ENCODE data around the gene RBM38.
"Not testable (repeated sequence)": the region's sequence is repeated elsewhere in the genome, so short reads cannot be mapped to it uniquely, and the experiment has no call there.

The RBM38 gene

DNA sequence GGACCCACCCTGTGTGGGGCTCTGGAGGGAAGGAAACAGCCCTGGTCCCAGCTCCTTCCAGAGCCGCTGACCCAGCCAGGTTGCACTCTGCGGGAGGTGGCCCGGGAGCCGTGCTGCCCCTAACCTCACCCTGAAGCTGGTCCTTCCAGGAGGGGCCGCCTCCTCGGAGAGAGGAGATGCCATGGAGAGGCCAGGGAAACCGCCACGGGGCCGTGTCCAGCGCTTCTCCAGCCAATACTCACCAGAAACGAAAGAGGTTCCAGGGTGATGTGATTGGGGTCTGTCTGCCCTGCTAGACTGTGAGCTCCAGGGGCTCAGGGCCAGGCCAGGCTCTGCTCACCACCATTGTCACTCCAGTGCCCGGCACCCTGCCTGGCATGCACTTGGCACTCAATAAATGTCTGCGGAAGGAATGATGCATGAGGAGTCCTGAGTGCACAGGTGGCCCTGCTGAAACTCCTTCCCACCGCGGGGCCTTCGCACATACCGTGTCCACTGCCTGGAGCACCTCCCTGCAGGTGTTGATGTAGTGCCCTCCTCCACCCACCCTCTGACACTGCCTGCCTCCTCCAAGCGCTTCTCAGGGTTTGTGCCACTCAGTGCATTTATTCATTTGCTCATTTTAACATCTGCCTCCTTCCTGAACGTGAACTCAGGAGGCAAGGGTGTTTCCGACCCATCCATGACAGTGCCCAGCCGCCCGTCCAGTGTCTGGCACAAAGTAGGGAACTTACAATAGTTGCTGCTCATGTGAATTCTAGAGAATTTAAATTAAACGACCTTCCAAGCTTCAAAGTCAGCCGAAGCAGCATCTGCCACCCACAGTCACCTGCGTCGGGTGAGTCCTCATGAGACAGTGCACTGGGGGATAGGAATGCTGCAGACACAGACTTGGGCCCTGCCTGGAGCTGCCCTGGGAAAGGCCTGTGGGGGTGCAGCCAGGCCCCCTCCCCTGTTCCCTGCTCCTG lies 30.3 kb downstream of the RBM38 start:
- DNase-seq, result no peak

DNA sequence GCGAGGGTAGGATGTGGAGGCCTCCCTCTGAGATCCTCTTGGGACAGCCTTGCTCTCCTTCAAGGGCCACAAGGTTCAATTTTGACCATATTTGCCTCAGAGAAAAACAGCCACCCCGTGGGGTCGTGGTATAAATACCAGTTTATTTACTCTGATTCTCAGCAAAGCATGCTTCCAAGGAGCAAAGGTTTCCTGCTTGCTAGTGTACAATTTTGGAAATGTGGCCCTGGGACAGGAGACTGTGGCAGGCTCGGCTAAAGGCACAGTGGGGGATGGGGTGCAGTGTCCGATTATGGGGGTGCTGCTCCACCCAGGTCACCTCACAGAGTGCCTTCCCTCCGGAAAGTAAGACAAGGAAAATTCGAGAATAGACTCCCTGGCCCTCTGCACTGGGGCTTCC lies 31.1 kb downstream of the RBM38 start:
- DNase-seq, result no peak

- no peak for DNase-seq
Observed at GRCh38 chr20:57425150-57426013, 34.2 kb downstream of the RBM38 start.

GRCh38 chr20:57426271-57426689 lies 35.1 kb downstream of the RBM38 start:
- no peak for DNase-seq

- DNase-seq, result no peak
Observed at GRCh38 chr20:57426831-57427230, 35.6 kb downstream of the RBM38 start.

DNA sequence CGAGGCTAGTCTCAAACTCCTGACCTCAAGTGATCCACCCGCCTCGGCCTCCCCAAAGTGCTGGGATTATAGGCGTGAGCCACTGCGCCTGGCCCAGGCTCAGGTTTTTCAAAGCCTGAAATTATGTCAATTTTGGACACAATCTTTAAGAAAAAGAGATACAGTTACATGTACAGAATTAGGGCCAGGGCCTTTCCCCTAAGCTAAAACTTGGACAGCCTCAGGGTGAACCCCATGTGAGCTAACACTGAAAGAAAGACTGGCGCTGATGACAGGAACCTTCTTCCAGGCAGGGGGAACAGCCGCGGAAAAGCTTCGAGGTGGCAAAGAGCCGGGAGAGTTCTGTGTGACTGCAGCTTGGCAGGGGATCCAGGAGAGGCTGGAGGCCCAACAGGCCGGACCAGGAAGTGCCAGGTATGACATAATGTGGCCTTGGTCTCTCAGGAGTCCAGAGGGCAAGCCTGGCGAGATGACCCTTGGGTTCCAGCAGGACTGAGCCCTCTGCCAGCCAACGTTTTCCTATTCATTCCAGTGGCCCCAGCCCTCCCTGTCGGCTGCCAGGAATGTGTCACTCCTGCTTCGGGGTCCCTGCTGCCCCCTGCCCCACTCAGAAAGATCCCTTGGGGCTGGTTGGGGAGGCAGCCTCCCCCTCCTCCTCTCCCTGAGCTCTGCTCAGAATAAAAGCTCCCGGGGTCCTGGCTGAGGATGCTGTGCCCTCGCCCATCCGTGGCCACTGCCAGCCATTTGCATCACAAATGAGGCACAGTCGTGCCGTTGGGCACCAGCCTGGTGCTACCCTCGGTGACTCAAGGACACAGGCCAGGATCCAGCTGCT lies 37.3 kb downstream of the RBM38 start:
- no peak for DNase-seq

- no peak for DNase-seq
Observed at GRCh38 chr20:57429159-57429496, 37.9 kb downstream of the RBM38 start.

- DNase-seq, result peak; percentile 32
Observed at GRCh38 chr20:57429580-57430200, 38.5 kb downstream of the RBM38 start.

- not testable (repeated sequence) for DNase-seq
Observed at GRCh38 chr20:57430201-57430596, 39.0 kb downstream of the RBM38 start.

- DNase-seq, result no peak
Observed at GRCh38 chr20:57431539-57431835, 40.3 kb downstream of the RBM38 start.

DNA sequence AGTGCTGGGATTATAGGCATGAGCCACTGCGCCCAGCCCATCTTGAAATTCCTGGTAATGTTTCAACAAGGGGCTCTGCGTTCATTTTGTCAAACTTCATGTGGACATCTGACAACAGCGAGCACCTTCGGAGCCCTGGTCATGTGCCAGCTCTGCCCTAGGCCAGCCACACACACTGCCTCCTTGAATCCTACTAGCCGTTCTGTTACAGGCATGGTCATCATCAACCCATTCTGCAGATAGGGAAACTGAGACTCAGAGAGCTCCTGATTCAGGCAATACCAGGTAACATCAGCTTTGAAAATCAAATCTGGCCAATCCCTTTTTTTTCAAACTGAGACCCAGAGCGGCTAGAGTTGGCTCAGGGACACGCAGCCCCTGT lies 41.3 kb downstream of the RBM38 start:
- DNase-seq, result no peak

GRCh38 chr20:57432862-57433491 lies 41.8 kb downstream of the RBM38 start:
- no peak for DNase-seq

GRCh38 chr20:57433657-57434389 lies 42.6 kb downstream of the RBM38 start:
- DNase-seq, result no peak

DNA sequence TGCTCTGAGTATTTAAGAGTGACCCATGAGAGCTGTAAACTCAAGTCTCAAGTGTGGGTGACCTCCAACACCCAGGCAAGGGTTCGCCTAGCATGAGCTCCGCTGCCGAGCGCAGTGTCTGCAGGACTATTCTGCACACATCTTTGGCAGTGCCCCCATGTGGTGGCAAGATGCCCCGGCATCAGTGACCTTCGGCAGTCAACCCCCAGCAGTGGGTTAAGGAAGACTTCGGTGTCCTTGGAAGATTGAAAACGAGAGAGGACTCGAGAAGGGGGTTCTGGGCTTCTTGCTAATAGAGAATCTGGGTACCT lies 43.1 kb downstream of the RBM38 start:
- DNase-seq, result no peak

GRCh38 chr20:57435105-57435497 lies 43.9 kb downstream of the RBM38 start:
- DNase-seq, result no peak

DNA sequence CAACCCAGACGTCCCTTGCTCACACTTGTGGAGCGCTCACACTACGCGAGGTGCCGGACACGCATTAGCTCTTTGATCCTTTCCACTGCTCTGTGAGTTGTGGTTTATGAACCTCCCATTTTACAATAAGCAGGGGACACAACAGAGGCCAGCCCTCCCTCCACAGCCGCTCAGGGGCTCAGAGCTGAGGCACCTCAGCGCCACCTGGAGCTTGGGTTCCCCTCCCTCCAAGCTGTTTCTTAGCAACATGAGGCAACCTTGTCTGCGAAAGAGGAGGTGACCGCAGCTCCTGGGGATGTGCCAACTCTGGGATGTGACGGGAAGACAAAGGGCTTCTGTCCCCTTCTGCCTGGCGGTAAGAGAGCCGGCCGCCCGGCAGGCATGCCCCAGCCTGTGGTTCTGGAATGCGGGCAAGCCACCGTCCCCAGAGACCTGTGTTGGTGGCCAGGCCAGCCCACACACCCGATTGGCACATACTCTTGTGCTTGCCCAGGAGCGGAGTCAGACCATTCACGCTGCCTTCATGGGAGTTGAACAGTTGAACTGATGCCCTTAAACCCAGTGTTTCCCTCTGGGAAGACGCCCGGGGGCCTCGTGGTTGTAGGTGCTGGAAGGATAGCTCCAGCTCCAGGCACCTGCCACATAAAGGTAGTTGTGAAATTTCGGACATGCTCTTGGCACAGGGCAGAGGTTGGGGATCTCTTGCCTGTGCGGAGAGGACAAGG lies 44.5 kb downstream of the RBM38 start:
- no peak for DNase-seq

DNA sequence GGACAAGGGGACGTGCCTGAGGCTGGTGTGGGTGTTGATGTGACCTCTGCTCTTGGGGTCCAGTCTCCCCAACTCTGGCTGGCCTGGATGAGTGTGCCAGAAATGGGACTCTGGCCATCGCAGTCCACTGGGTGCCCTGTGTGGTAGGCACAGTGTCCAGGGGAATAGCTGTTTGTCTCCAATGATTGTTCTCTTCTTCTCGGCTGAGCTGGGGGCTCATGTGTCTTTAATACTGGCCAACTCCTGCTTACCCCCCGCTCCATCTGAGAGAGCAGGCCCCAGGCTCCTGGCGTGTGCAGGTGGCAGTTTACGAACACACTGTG lies 45.0 kb downstream of the RBM38 start:
- DNase-seq, result no peak

DNA sequence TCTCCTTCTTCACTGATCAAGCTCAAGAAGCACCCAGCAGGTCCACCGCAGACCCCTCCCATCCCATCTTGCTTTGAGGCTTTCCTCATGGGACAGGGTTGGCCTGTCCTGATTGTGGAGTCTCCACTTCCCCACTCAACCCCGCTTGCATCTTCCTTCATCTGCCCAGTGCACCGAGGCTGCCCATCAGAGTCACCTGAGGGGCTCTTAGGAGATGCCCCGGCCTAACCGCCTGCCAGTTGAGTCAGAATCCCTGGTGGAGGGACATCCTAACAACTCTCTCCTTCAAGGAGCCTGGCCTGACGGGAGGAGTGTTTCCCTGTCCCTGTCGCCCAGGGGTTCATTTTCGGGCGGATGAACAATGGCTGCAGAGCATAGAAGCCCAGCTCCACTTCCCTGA lies 46.1 kb downstream of the RBM38 start:
- DNase-seq, result no peak

GRCh38 chr20:57437672-57438330 lies 46.6 kb downstream of the RBM38 start:
- DNase-seq, result no peak

DNA sequence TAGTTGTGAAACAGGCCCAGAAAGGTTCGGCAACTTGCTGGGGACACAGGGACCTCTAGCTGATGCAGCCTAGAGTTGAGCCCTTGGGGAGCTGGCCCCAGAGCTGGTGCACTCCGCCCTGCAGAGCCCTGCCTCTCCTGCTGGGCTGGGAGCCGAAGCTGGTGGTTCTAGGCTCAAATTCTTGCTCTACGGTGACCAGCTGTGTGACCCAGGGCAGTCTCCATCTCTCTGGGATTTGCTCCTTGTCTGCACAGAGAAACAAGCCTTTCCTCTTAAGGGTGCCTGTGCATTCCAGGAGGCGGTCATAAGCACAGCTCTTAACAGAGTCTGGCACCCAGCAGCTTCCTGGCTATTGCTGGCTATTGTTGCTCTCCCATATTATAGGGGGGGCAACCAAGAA lies 47.4 kb downstream of the RBM38 start:
- DNase-seq, result no peak

DNA sequence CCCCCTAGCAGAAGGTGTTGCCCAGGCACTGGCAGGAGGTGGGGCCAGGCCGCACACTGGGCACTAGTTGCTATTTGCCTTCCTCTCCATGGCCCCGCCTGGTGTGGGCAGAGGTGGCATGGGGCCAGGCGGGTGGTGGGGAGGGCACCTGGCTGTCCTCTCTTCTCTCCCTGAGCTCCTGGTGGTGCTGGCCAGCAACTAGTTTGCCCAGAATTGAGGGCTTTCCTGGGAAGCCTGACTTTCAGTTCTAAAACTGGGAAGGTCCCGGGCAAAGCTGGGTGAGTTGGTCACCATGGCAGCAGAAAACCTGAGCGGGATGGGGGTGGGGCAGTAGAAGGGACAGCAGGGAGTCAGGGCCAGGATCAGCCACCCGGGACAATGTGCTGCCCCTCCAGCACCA lies 48.2 kb downstream of the RBM38 start:
- DNase-seq, result no peak
